GDM1 (cell line): ENCODE results near the gene SESN3.
"Not testable (repeated sequence)": the region's sequence is repeated elsewhere in the genome, so short reads cannot be mapped to it uniquely, and the experiment has no call there.

ENCODE experiments used
- DNase-seq: peaks from one replicate; lab custom pipeline; 2025; lab: John Stamatoyannopoulos, UW

Gene SESN3

GRCh38 chr11:95219599-95219998, 11.4 kb downstream of the SESN3 start:
- DNase-seq, result no peak

GRCh38 chr11:95218149-95218548, 12.9 kb downstream of the SESN3 start:
- DNase-seq, result no peak

DNA sequence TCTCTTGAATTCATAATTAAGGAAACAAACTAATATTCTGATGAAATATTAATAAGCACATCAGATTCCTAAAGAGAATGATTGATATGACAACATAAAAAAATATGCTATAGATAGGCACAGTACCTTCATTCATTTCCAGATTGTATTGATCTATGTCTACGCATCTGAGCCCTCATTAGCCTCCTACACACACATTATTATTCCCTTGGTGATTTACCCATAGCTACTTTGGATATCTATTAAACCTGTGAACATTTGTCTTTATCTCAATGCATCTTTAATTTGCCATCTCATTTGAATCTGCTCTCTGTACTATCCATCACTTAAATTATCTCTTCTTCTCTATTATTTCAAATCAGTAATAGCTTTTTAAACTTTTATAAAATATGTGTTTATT, 18.4 kb downstream of the SESN3 start:
- DNase-seq, result no peak

- DNase-seq, result not testable (repeated sequence)
Observed at GRCh38 chr11:95209535-95209934, 21.5 kb downstream of the SESN3 start.

GRCh38 chr11:95200781-95201457, 30.1 kb downstream of the SESN3 start:
- DNase-seq, result no peak

GRCh38 chr11:95195831-95196230, 35.2 kb downstream of the SESN3 start:
- no peak for DNase-seq

- no peak for DNase-seq
Observed at GRCh38 chr11:95193541-95193940, 37.5 kb downstream of the SESN3 start.

- no peak for DNase-seq
Observed at GRCh38 chr11:95192717-95193116, 38.3 kb downstream of the SESN3 start.

- no peak for DNase-seq
Observed at GRCh38 chr11:95187723-95188122, 43.3 kb downstream of the SESN3 start.

DNA sequence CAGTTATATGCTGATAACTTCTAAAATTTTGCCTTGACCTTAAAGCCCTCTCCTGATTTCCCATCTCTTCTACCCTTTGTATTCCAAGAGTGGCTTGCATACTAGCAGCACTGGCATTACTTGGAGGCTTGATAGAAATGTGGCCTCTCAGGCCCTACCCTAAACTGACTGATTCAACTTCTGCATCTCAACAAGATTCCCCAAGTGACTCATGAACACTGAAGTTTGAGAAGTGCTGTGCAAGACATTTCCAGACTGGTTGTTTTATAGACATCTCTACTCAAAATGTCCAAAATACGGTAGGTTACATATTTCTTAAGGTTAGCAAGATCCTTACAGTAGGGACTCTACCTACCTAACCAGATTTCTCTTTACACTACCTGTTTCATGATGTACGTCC, 48.6 kb downstream of the SESN3 start:
- no peak for DNase-seq

- no peak for DNase-seq
Observed at GRCh38 chr11:95175818-95176380, 55.1 kb downstream of the SESN3 start.

DNA sequence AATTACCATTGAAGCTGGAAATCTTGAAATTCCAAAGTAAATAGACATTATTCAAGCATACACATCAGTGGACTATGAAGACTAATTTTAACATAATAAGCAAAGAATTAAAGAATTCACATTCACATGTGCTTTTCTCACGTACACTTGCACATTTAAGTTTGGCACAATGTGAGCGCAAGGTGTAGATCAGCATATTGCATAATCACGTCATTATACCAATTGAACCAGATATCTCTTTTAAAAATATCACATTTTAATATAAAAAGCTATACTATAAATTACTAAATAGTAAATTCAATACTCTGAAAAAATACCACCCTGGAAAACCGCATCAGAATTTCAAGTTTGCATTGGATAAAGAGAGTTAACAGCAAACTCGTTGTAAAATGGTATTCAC, 60.7 kb downstream of the SESN3 start:
- DNase-seq, result no peak

- no peak for DNase-seq
Observed at GRCh38 chr11:95166781-95167180, 64.2 kb downstream of the SESN3 start.

GRCh38 chr11:95165638-95166037, 65.4 kb downstream of the SESN3 start:
- DNase-seq, result no peak

DNA sequence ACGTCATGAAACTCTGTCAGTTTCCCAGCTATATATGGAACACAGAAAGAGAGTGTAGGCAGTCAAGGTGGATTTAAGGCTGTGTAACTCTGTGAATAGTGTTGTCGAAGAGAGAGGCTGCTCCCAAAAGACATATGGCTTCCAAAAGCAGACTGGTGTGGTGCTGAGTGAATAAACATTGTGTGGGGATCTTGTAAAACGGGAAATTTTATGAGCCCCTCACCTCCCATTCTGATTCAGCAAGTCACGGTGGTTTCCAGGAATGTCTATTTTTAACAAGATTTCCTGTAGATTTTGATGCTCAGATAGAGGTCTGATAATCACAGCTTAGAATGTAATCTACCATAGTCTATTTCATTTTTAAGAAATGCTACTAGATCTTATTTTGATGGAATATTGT, 67.9 kb downstream of the SESN3 start:
- DNase-seq, result no peak

DNA sequence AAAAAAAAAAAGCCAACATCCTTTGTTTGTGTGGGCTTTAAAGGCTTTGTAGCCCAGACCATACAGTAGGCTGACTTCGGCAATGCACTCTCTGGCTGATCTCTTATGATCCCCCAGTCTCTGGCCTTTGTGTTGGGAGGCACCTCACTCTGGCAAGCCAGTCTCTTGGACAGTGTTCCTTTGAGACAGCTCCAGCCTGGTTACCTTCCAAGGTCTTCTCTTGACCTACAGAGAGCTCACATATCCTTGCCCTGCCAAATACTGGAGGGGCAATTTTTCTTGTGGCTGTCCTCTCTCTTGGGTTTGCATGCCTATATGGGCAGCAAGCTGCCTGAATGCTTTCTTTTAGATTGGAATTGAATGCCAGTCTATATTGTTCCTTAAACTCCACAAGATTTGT, 69.8 kb downstream of the SESN3 start:
- no peak for DNase-seq

GRCh38 chr11:95157824-95158223, 73.2 kb downstream of the SESN3 start:
- DNase-seq, result no peak

DNA sequence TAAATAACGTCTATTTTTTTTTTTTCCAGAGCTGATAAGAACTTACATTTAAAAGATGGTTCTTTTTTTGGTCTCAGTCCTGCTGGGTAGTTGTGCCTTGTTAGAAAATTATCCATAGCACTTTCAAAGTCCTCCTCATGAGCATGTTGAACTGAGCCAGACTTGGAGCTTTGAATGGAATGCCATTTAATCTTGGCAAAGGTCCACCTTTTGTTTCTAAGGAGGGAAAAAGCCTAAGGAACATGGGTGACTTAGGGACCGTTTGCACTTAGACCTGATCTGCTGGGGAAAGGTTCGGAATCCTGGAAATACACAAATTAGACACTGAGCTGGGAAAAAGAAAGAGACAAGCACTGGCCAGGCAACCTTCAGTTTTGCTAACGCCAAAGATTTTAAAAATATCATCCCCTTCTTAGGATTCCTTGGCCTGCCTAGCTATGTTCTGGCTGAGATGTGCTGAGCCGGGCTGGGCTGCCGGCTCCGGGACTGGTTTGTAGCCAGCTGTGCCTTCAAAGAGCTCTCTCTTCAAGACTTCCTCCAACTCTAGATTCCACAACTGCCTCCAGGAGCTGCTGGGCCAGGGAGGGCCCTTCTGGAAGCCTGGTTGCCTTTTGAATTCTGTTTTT, 74.0 kb downstream of the SESN3 start:
- no peak for DNase-seq

DNA sequence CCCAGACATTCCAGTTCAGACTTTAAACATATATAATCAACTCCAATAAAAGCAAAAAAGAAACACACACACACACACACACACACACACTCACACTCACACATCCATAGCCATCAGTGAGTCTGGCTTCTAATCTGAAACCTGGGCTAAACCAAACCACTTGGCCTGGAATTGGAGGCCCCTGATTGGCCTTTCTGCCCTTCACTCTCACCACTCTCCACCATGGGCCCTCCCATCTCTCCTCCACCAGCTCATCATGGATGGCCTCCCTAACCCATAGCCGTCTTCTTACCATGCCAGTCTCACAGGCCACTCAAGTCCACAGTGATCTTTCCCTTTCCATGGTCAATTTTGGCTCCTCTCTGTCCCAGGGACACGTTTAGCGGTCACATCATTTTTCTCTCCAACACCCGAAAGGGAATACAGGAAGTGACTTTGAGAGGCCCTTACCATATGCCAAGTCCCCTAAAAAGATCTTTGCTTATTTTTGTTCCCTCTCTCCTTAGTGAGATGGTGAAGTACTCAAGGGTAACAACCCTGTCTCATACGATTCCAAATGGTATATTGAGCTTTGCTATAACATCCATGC, 74.8 kb downstream of the SESN3 start:
- DNase-seq, result no peak

DNA sequence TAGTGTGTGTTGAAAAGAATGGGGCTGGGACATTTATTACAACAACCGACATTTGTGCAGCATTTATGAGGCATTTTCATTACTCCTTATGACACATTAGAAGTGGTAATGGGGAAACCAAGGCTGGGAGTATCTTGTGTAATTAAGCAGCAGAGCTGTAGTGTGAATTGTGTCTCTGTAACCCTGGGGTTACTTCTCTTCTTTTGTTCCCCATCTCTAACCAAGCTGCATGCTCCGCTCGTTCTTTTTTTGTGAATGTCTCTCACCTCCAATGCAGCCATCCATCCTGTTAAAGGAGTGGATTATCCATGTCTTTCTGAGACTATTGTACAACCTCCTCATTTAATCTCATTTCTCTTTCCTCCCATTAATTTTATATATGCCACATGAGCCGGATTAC, 75.6 kb downstream of the SESN3 start:
- DNase-seq, result no peak

DNA sequence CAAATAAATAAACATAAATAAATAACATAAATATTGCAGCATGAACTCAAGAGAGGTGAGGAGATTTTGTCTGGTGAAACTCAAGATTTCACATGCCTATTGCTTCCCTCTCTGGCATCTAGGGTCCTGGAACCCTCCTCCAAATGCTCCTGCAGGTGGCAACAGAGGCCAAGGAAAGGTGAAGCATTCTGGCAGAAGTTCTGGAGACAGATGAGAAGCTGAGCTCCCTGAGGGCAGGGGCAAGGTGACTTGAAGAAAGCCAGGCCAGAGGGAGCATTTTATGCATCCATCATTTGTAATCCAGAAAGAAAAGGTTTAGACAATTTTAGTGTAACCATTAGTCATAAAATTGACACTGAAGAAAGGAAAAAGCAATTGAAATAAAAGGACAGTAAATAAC, 76.5 kb downstream of the SESN3 start:
- peak; percentile 57 for DNase-seq

DNA sequence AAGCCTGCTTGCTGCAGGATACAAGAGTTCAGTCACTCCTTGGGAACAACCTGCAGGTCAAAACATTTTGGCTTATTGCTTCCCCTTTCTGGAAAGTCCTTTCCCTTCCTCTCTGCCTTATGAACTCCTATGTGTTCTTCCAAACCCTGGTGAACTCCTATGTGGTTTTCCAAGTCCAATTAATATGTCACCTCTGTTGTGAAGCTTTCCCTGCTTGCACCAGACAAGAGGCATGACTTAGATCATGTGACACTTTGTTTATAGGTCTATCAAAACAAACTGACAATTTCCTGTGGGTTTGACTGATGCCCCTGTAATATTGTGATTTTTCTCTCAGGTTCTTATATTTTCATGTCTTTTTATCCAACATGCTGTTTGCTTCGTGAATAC, 77.2 kb downstream of the SESN3 start:
- no peak for DNase-seq
